HCT116 (cell line): Measurements from ENCODE around the gene LIN7C. TPM values are rescaled to one million over a fixed set of nuclear protein-coding genes. Genes with fewer than 3 reads are reported as not detected.

Experiments used
- ATAC-seq: fragments of 200-7000 bp; cut with Tn5 transposase; 2 replicates; pipeline ENCODE4 v1.9.1; 2020; ENCODE audit warnings: mild to moderate bottlenecking, moderate library complexity
- Bru-seq: library from RNA; stranded (reverse); fragments of 400-500 nt; gene quantifications from one replicate; lab custom pipeline; 2021; lab: Mats Ljungman, UMichigan
- BruChase-seq, 2 experiments: library from RNA; stranded (reverse); fragments of 400-500 nt; gene quantifications; one replicate each; lab custom pipeline; 2021; lab: Mats Ljungman, UMichigan
- BruUV-seq: library from RNA; stranded (reverse); fragments of 400-500 nt; replicated peaks from 2 replicates; lab custom pipeline; 2021; lab: Mats Ljungman, UMichigan
- CTCF ChIA-PET: fragments of 300-600 bp; sonication (Branson Sonifier 250); formaldehyde crosslinking; loops from one replicate; lab custom pipeline; 2021; ENCODE audit warnings: antibody characterized with exemption; lab: Charles Lee
- POLR2A ChIA-PET: fragments of 300-600, 350-600 bp; sonication (Branson Sonifier 250); formaldehyde crosslinking; loops from one replicate; lab custom pipeline; 2021; ENCODE audit warnings: antibody characterized with exemption; lab: Charles Lee
- RAD21 ChIA-PET, 2 experiments: fragments of 300-600 bp; sonication (Branson Sonifier 250); formaldehyde crosslinking; loops; one replicate each; lab custom pipeline; 2023; ENCODE audit warnings: low total read pairs in 2 of 2; ENCODE audit not compliant: uncharacterized antibody in 2 of 2, unreplicated experiment in 2 of 2, low non-redundant PET in 1 of 2; lab: Charles Lee
- DNase-seq: peaks from one replicate; pipeline ENCODE4 v3.0.0-alpha.2; 2010; ENCODE audit warnings: low read depth, low spot score
- H2AFZ ChIP-seq: fragments of 200-600 bp; shearing (Covaris generic), sonication (generic); 2 replicates; pipeline ENCODE4 v1.6.1; 2017; ENCODE audit warnings: low read depth, mixed run types, mixed read lengths, antibody characterized with exemption, low read length; ENCODE audit not compliant: poor library complexity, severe bottlenecking
- H3K27ac ChIP-seq: 2 replicates; pipeline ENCODE4 v1.5.1; 2012; ENCODE audit warnings: low read depth, low read length
- H3K27me3 ChIP-seq: fragments of 200-600 bp; sonication (generic); 2 replicates; pipeline ENCODE4 v1.6.1; 2016; ENCODE audit warnings: mixed run types, low read length, mixed read lengths; ENCODE audit not compliant: insufficient read depth
- H3K36me3 ChIP-seq, 2 experiments: fragments of 200-500 bp in 1 of 2; fragments of 200-600 bp in 1 of 2; sonication (Bioruptor generic) in 1 of 2; sonication (generic) in 1 of 2; 2 replicates each; pipeline versions ENCODE4 v1.5.1 to v1.6.1; 2014 to 2016; ENCODE audit warnings: low read length in 2 of 2, inconsistent platforms in 1 of 2, mixed read lengths in 1 of 2, mixed run types in 1 of 2; ENCODE audit not compliant: insufficient read depth in 2 of 2, control insufficient read depth in 1 of 2
- H3K4me1 ChIP-seq, 2 experiments: fragments of 200-600 bp in 1 of 2; sonication (generic) in 1 of 2; 2 replicates each; pipeline versions ENCODE4 v1.5.1 to v1.6.1; 2012 to 2017; ENCODE audit warnings: low read length in 2 of 2, inconsistent platforms in 1 of 2, mild to moderate bottlenecking in 1 of 2, mixed read lengths in 1 of 2, mixed run types in 1 of 2, moderate library complexity in 1 of 2; ENCODE audit not compliant: insufficient read depth in 2 of 2, control insufficient read depth in 1 of 2
- H3K4me2 ChIP-seq: fragments of 200-600 bp; sonication (generic); 2 replicates; pipeline ENCODE4 v1.6.1; 2017; ENCODE audit warnings: mixed run types, low read length, mixed read lengths
- H3K4me3 ChIP-seq, 2 experiments: fragments of 200-600 bp in 1 of 2; sonication (generic) in 1 of 2; replicated peaks in 1 of 2; 2 replicates each; pipeline ENCODE4 v1.5.1; 2011 to 2016; ENCODE audit warnings: low read length in 2 of 2, control low read depth in 1 of 2, low read depth in 1 of 2, mild to moderate bottlenecking in 1 of 2, mixed read lengths in 1 of 2, mixed run types in 1 of 2
- H3K79me2 ChIP-seq: fragments of 200-600 bp; sonication (generic); 2 replicates; pipeline ENCODE4 v1.6.1; 2017; ENCODE audit warnings: mild to moderate bottlenecking, mixed run types, low read length, moderate library complexity, mixed read lengths; ENCODE audit not compliant: insufficient read depth
- H3K9ac ChIP-seq: fragments of 200-600 bp; sonication (generic); 2 replicates; pipeline ENCODE4 v1.6.1; 2016; ENCODE audit warnings: low read length, mixed read lengths
- H3K9me2 ChIP-seq: fragments of 200-600 bp; sonication (generic), shearing (Covaris generic); 2 replicates; pipeline ENCODE4 v1.6.1; 2017; ENCODE audit warnings: mixed run types, mild to moderate bottlenecking, moderate library complexity; ENCODE audit not compliant: insufficient read depth
- H3K9me3 ChIP-seq, 2 experiments: fragments of 200-500 bp in 1 of 2; fragments of 200-600 bp in 1 of 2; sonication (Bioruptor generic) in 1 of 2; sonication (generic) in 1 of 2; 2 replicates each; pipeline ENCODE4 v1.6.1; 2014 to 2017; ENCODE audit warnings: low read length in 2 of 2, mixed read lengths in 2 of 2, inconsistent platforms in 1 of 2, low read depth in 1 of 2, mild to moderate bottlenecking in 1 of 2, mixed run types in 1 of 2, moderate library complexity in 1 of 2; ENCODE audit not compliant: control insufficient read depth in 1 of 2, insufficient read depth in 1 of 2
- H4K20me1 ChIP-seq: fragments of 200-600 bp; sonication (generic), shearing (Covaris generic); 2 replicates; pipeline ENCODE4 v1.6.1; 2017; ENCODE audit warnings: mixed run types, mild to moderate bottlenecking, moderate library complexity; ENCODE audit not compliant: insufficient read depth
- CBX3 ChIP-seq: IDR thresholded peaks from 2 replicates; pipeline ENCODE4 v1.6.1; 2012; ENCODE audit warnings: low read depth
- CEBPB ChIP-seq: IDR thresholded peaks from 2 replicates; pipeline ENCODE4 v1.6.1; 2012; ENCODE audit warnings: low read depth
- EGR1 ChIP-seq: IDR thresholded peaks from 2 replicates; pipeline ENCODE4 v1.6.1; 2012; ENCODE audit warnings: low read depth
- ELF1 ChIP-seq: IDR thresholded peaks from 2 replicates; pipeline ENCODE4 v1.6.1; 2012; ENCODE audit warnings: low read depth, borderline replicate concordance
- EZH2phosphoT487 ChIP-seq: fragments of 200-600 bp; IDR thresholded peaks from 2 replicates; pipeline ENCODE4 v1.6.1; 2018; ENCODE audit warnings: antibody characterized with exemption, borderline replicate concordance
- POLR2A ChIP-seq: IDR thresholded peaks from 2 replicates; pipeline ENCODE4 v1.7.0; 2011; ENCODE audit warnings: borderline replicate concordance; ENCODE audit not compliant: insufficient read depth, insufficient read length; ENCODE audit errors: extremely low read depth
- POLR2AphosphoS5 ChIP-seq: IDR thresholded peaks from 2 replicates; pipeline ENCODE4 v1.6.1; 2011; ENCODE audit warnings: mild to moderate bottlenecking, low read depth, low read length, moderate library complexity
- SIN3A ChIP-seq: IDR thresholded peaks from 2 replicates; pipeline ENCODE4 v1.6.1; 2012; ENCODE audit warnings: low read depth
- SP1 ChIP-seq: IDR thresholded peaks from 2 replicates; pipeline ENCODE4 v1.6.1; 2012; ENCODE audit warnings: low read depth
- SRF ChIP-seq: IDR thresholded peaks from 2 replicates; pipeline ENCODE4 v1.6.1; 2012; ENCODE audit warnings: low read depth
- YY1 ChIP-seq: IDR thresholded peaks from 2 replicates; pipeline ENCODE4 v1.6.1; 2011; ENCODE audit warnings: low read length, low read depth, moderate library complexity, mild to moderate bottlenecking; ENCODE audit not compliant: insufficient replicate concordance; ENCODE audit errors: extremely low read depth
- ZFX ChIP-seq: fragments of 450-650 bp; IDR thresholded peaks from 2 replicates; pipeline ENCODE4 v1.6.1; 2017
- intact Hi-C: fragments of 100-400 bp; cut with micrococcal nuclease; formaldehyde crosslinking; loops from 2 replicates; pipeline ENCODE4 v1.10.0; 2022
- long read RNA-seq: library from polyadenylated mRNA; unstranded; transcript quantifications from one replicate; pipeline ENCODE4 v2.0.0, GENCODE V29; 2021; ENCODE audit not compliant: unreplicated experiment
- polyA plus RNA-seq: library from polyadenylated mRNA; unstranded; fragments of >200 nt; gene quantifications from 2 replicates; pipeline ENCODE4 v1.2.1, GENCODE V29; 2012; ENCODE audit warnings: missing spikeins
- total RNA-seq: library from RNA; stranded (reverse); gene quantifications from one replicate; pipeline ENCODE4 v1.2.1, GENCODE V29; 2021; ENCODE audit not compliant: unreplicated experiment
- TF ChIP-seq, protein P1 (sequence below): IDR thresholded peaks from 2 replicates; pipeline ENCODE4 v1.6.1; 2012
- TF ChIP-seq, protein P2 (sequence below): IDR thresholded peaks from 2 replicates; pipeline ENCODE4 v1.6.1; 2011; ENCODE audit warnings: mild to moderate bottlenecking, low read length, moderate library complexity; ENCODE audit not compliant: insufficient replicate concordance; ENCODE audit errors: extremely low read depth

LIN7C gene, protein sequence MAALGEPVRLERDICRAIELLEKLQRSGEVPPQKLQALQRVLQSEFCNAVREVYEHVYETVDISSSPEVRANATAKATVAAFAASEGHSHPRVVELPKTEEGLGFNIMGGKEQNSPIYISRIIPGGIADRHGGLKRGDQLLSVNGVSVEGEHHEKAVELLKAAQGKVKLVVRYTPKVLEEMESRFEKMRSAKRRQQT
- total RNA-seq (48.2 TPM), Bru-seq, nascent RNA (percentile 96 among the genes with signal in this experiment), BruChase-seq, experiment 1, labeled RNA remaining after a 6-hour chase (percentile 100 among the genes with signal in this experiment), BruChase-seq, experiment 2, labeled RNA remaining after a 2-hour chase (percentile 98 among the genes with signal in this experiment)
- polyA plus RNA-seq, result 2.6 and 3.9 TPM in 2 replicates
- long read RNA-seq, full-length matches to known transcripts, result 192 of 212 reads
- long read RNA-seq, partial matches to known transcripts, result 9 of 212 reads
- long read RNA-seq, other reads (novel, unspliced or antisense), result 11 of 212 reads

DNA sequence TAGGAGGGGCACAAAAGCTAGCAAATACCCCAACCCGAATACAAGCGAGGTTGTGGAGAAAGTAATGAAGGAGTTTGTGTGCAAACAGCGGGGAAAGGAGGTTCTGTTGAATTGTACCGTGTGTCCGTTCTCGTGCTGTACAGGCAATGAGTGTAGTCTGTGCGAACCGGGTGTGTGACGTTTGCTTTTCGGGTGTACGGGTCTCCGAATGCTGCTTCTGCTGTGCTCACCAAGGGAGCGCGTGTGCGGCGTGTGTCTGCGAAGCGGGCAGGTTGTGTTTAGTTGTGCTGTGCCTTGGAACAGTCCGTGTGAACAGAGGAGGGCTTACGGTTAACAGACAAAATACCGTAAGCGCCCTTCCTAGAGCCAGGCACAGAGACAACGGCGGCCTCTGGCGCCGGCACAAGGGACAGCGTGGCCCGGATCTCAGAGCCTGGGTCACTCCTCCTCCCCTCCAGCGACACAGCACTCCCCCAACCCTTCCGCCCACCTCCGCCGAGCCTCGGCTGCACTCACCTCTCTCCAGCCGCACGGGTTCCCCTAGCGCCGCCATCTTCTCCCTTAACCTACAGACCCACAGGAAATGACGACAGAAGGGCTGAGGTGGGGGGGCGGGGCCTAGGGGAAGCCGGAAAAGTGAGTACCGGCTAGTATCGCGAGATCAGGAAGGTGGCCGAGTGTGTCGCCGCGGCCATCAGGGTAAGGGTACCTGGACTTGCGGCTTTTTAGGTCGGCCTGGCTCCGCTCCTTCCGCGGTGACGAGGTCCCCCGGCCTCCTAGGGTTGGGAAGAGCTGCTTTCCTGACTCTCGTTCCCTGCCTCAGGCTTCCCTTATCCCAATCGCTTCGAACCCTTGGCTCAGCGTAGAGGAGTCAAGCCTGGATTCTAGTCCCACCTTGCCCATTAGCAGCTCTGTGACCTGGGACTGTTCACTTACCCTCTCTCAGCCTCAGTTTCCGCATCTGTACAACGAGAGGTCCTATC lies at the start of gene LIN7C:
LIN7C (minus strand) TSS at position 570 of the 983 bp plus-strand sequence; CDS start at position 553, 17 bp downstream.
- Histone ChIP-seq H3K9me2 (no peaks in the 10 kb centered on the region), H3K4me2 (peak within 1 kb of the TSS; percentile 91), H2AFZ (peak within 1 kb of the TSS; percentile 79), H3K4me1 (peaks cover 5 to 16% of the 10 kb centered on the region in 2 experiments; a peak in 3 of 4 replicates), H3K4me3 (peak within 1 kb of the TSS; percentile 89 to 94), H3K9me3 (no peaks in the 10 kb centered on the region), H3K9ac (peak within 1 kb of the TSS; percentile 93), H3K27ac (peak within 1 kb of the TSS; percentile 76), H3K36me3 (peaks cover 0 to 11% of the 10 kb centered on the region in 2 experiments; a peak in 2 of 4 replicates), H4K20me1 (no peaks in the 10 kb centered on the region), H3K27me3 (no peaks in the 10 kb centered on the region), H3K79me2 (peaks cover 66% of the 10 kb centered on the region)
- TSS peak; percentile 73 for BruUV-seq
- ChIA-PET POLR2A (interaction anchor here (0.9 kb wide), 1 partner anchor 9 kb away, joined by 5 read pairs; no protein-coding TSS in a partner anchor), CTCF (interaction anchor here (1.9 kb wide), 1 partner anchor 10 kb away, joined by 5 read pairs; no protein-coding TSS in a partner anchor), RAD21 (no interaction called here)
- peak; percentile 96 for ATAC-seq
- DNase-seq, result peak; percentile 89
- TF ChIP-seq ZFX, result peak; percentile 43; the same call in 1 of the 2 replicates
- TF ChIP-seq SRF, result no peak
- peak; percentile 47; the same call in 1 of the 2 replicates for TF ChIP-seq EGR1
- peak; percentile 99 for TF ChIP-seq YY1
- TF ChIP-seq, protein P1, sequence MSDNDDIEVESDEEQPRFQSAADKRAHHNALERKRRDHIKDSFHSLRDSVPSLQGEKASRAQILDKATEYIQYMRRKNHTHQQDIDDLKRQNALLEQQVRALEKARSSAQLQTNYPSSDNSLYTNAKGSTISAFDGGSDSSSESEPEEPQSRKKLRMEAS, result peak; percentile 52; the same call in 1 of the 2 replicates
- TF ChIP-seq, protein P2, sequence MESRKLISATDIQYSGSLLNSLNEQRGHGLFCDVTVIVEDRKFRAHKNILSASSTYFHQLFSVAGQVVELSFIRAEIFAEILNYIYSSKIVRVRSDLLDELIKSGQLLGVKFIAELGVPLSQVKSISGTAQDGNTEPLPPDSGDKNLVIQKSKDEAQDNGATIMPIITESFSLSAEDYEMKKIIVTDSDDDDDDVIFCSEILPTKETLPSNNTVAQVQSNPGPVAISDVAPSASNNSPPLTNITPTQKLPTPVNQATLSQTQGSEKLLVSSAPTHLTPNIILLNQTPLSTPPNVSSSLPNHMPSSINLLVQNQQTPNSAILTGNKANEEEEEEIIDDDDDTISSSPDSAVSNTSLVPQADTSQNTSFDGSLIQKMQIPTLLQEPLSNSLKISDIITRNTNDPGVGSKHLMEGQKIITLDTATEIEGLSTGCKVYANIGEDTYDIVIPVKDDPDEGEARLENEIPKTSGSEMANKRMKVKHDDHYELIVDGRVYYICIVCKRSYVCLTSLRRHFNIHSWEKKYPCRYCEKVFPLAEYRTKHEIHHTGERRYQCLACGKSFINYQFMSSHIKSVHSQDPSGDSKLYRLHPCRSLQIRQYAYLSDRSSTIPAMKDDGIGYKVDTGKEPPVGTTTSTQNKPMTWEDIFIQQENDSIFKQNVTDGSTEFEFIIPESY, result peak; percentile 95
- no peak for TF ChIP-seq EZH2phosphoT487
- TF ChIP-seq SIN3A, result peak; percentile 79
- peak; percentile 57; the same call in 1 of the 2 replicates for TF ChIP-seq SP1
- no peak for TF ChIP-seq CEBPB
- peak; percentile 92 for TF ChIP-seq POLR2A
- peak; percentile 55; the same call in 1 of the 2 replicates for TF ChIP-seq CBX3
- TF ChIP-seq POLR2AphosphoS5, result peak; percentile 96
- peak; percentile 66 for TF ChIP-seq ELF1
- intact Hi-C loops, result loop anchor here (5.0 kb wide), 1 partner anchor 1826 kb away; no protein-coding TSS in a partner anchor
